NCI-H2227 (cell line): ENCODE results near the gene EIF2B4.
"Not testable (repeated sequence)": the region's sequence is repeated elsewhere in the genome, so short reads cannot be mapped to it uniquely, and the experiment has no call there.

Experiments used
- DNase-seq: peaks from one replicate; lab custom pipeline; 2025; ENCODE audit not compliant: unreplicated experiment; lab: John Stamatoyannopoulos, UW

The EIF2B4 gene

DNA sequence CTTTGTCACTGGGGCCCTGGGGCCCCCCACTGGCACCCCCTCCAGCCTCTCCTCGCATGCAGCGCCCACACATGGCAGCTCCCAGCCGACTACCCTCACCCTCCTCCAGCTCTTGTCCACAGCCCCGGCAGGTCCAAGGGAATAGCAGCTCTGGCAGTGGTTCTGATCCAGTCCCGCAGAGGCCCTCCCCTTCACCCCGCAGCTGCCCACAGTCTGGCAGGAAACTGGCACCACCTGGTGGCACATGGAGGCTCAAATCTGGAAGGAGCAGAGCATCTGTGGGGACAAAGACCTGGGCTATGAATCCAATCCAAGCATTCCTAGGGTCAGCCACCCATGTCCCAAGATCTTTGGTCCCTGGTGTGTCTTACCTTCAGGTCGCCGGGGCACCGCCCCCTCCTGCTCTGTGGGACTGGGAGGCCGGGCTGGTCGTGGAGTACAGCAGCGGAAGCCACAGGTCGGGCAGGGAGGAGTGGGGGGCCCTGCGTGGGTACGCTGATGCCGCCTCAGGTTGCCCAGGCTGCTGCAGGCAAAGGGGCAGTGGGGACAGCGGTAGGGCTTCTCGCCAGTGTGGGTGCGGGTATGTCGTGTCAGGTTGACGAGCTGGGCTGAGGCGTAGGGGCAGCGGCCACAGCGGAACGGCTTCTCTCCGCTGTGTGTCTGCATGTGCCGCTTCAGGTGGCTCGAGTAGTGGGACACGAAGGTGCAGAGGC is 8.1 kb upstream of the EIF2B4 start:
- DNase-seq, result peak; percentile 26

- DNase-seq, result no peak
These were observed 7.5 kb upstream of the EIF2B4 start for GRCh38 chr2:27377618-27378095.

- DNase-seq, result no peak
These were observed 6.9 kb upstream of the EIF2B4 start for GRCh38 chr2:27376866-27377617.

- no peak for DNase-seq
These were observed 6.2 kb upstream of the EIF2B4 start for GRCh38 chr2:27376151-27376865.

DNA sequence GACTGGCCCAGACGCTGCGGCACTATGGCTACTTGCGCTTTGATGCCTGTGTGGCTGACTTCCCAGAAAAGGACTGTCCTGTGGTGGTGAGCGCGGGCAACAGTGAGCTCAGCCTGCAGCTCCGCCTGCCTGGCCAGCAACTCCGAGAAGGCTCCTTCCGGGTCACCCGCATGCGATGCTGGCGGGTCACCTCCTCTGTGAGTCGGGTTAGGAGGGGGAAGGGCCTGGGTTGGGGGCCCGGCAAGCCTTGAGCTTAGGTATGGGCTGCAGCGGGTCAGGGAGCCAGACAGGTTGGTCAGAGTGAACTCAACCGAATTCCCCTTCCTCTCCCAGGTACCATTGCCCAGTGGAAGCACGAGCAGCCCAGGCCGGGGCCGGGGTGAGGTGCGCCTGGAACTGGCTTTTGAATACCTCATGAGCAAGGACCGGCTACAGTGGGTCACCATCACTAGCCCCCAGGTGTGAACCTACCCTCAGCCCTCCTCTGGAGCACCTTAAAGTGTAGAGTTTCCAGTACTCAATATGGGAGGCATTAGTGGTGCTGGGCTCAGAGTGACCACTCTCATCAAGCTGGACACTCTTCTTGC is 5.5 kb upstream of the EIF2B4 start:
- no peak for DNase-seq

GRCh38 chr2:27373567-27373966 is 3.4 kb upstream of the EIF2B4 start:
- DNase-seq, result no peak

- DNase-seq, result no peak
These were observed 2.8 kb upstream of the EIF2B4 start for GRCh38 chr2:27372937-27373336.

DNA sequence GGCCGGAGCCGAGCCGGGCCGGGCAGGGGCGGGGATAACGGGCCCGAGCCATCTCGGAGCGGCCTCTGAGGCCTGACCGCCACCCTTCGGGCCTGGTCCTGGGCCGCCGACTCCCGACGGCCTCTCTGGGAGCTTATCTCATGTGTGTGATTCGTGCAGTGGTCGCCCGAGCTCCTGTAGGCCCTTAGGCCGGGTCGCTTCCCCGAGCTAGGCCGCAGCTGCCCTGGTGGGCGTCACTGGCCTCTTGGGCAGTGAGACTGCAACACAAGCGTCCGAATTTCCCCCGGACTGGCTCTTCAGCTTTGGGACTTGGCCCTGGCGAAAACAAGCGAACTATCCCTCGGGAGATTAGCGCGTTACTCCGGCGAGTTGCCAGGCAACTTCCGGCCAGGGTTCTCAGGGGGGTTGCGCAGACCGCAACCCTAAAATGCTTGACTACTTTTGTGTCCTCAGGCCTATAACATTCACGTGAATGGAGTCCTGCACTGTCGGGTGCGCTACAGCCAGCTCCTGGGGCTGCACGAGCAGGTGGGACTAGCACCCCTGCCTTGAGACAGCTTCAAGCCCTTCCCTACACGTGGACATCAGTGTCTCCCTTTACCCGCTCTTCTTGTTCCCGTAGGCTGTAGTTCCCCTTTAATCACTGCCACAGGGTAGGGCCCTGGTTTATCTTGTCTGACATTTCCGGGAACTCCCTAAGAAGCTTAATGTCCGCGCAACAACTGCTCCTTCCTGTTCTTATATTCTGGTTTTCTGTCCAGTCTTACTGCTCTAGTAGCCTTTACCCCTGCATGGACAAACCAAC is 880 bp upstream of the EIF2B4 start:
- peak; percentile 55 for DNase-seq

DNA sequence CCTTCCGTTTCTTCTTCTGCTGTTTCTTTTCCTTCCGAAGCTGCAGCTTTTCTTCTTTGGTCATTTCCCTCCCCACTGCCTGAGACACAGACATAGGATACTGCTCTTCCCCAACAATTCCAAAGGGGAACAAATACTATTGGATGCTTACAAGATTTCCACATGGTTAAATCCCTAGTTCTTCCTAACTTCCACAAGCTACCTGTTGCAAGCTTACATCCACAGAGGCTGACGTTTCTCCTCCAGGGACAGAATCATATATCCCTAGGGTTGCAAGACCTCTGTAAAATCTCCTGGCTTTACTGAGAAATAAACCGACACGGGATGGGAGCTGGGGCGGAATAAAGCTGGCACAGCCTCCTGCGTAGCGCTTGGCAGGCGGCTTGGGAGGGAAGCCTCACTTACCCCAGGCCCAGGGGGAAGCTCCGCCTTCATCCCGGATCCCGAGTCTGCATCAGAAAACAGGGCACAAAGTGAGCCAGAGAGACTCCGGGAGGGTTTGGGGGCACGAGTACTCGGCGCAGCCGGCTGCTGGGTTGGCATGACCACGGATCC is 590 bp downstream of the EIF2B4 start:
- peak; percentile 84 for DNase-seq

- no peak for DNase-seq
These were observed 6.2 kb downstream of the EIF2B4 start for GRCh38 chr2:27363933-27364332.

GRCh38 chr2:27362678-27363420 is 7.3 kb downstream of the EIF2B4 start:
- no peak for DNase-seq

DNA sequence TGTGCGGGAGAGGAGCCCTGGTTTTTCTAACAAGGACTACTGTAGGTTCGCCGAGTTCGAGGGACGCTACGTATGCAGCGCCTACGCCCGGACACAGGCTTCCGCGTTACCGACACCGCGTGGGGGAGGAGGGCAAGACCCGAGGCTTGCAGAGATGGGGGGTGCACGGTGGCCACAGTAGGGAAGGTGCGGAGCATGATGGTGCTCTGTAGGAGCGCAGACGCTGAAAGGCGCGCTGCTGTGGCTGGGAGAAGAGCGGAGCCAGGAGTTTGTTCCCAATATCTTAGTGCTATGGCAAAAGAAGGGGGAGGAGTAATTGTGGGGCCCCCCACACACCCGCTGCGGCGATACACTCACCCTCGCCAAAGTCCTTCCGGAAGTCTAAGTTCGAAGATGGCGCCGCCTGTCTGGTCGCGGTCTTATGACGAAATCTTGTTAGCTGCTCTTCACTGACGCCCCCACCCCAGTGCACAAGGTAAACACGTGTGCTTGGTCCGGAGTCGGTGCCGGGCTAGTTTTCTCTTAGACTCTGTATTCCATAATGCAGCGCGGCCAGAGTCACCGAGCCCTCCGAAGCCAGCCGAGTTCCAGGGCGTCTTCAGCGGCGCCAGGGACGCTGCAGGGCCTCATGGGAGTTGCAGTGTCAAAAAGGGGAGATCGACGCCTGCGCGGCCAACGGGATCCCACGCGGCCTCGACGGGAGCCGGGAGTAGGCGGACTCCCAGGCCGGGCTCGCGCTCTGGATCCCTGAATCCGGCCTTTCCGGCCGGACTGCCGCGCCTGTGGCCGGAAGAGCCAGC is 13.6 kb downstream of the EIF2B4 start, which contains the start of gene GTF3C2:
Gene GTF3C2 (minus strand): TSS at position 383 of the 800 bp plus-strand sequence. CDS start 13,210 bp downstream, outside the sequence.
- DNase-seq, result peak; percentile 98

DNA sequence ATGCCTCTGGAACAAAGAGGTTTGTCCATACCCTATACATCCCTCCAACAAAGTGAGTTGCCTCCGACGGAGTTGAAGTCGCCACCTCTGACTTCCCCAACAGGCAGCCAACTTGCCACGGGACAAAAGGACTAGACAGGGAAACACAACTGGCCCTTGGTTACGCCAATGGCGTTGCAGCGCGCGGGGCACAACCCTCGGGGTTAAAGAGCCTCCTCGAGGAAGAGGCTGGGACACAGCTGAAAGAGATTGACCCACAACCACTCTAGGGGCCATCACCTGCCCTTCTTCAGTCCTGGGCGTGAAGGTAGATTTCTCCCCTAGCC is 14.1 kb downstream of the EIF2B4 start:
- DNase-seq, result peak; percentile 71

GRCh38 chr2:27354597-27354927 is 15.6 kb downstream of the EIF2B4 start:
- no peak for DNase-seq

DNA sequence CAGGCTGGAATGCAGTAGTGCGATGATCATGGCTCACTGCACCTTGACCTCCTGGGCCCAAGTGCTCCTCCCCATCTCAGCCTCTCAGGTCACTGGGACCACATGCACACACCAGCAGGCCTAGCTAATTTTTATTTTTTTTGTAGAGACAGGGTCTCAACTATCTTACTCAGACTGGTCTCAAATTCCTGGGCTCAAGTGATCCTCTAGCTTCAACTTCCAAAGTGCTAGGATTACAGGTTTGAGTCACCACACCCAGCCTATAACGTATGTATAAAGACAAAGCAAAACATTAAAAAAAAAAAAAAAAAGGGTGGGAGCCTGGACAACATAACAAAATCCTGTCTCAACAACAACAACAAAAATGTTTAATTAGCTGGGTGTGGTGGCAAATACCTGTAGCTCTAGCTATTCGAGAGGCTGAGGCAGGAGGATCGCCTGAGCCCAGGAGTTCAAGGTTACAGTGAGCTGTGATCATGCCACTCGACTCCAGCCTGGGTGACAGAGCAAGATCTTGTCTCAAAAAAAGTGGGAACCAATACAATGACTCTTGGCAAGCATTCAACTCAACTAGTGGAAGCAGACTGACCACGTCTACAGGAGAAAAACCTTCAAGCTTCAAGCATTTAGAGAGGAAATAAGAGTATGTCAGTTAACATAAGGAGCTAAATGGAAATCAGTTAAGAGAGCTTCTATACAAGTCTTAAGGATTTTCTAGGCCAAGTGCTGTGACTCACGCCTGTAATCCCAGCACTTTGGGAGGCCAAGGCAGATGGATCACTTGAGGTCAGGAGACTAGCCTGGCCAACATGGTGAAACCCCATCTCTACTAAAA is 16.2 kb downstream of the EIF2B4 start:
- DNase-seq, result no peak

DNA sequence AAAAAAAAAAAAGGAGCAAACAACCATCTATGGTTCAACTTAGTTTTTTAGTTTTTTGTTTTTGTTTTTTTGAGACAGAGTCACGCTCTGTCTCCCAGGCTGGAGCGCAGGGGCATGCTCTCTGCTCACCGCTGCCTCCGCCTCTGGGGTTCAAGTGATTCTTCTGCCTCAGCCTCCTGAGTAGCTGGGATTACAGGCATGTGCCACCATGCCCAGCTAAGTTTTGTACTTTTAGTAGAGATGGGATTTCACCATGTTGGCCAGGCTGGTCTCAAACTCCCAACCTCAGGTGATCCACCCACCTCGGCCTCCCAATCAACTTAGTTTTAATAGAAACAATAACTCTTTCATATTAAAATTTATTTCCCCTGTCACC is 16.8 kb downstream of the EIF2B4 start:
- not testable (repeated sequence) for DNase-seq

DNA sequence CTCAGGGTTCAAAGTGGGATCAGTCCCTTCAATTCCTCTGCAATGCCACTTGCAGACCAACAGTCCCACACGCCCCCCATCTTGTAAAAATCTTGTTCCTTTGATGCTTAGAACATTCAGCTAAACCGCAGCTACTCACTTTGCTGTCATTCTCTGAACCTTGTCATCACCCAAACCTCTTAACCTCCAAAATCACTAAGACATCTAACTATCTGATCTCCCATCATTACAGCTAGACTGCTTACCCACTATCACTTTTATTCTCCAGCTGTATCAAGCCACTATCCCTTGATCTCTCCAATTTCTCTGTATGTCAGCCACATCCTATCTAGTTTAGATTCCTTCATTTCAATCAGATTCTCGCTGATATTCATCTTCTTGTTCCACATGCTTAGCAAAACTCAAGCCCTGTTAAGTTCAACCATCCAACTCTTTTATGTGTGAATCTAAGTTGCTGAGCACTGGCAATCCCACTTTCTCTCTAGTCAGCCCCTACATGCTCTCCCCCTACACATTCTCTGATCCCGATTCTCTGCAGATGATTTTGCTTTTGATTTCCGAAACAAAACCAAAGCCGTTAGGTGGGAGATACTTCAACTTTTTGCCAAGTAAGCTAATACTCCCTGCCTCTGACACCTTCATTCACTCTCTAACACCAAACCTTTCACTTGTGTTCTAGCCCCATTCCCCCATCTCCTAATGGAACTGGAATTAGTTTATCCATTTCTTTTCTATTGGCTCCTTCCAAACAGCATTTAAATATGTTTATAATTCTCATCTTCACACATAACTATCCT is 18.1 kb downstream of the EIF2B4 start:
- DNase-seq, result no peak
